ENCODE results near the gene SEC24D. TPM values are rescaled to one million over a fixed set of nuclear protein-coding genes. Genes with fewer than 3 reads are reported as not detected.
A peak's percentile ranks its signal among the peaks of the same experiment; 100 is the strongest.
"Not testable (repeated sequence)": the region's sequence is repeated elsewhere in the genome, so short reads cannot be mapped to it uniquely, and the experiment has no call there.

SEC24D gene
- 65.9 TPM for total RNA-seq

GRCh38 chr4:118835571-118836300 is at the start of gene SEC24D:
Gene SEC24D (minus strand): TSS chr4:118836126. CDS start chr4:118833696, 2,430 bp downstream.
- peak; percentile 96 for DNase-seq

GRCh38 chr4:118884716-118885115 is 48.8 kb upstream of the SEC24D start:
- DNase-seq = no peak

- no peak for DNase-seq
These were observed 47.9 kb upstream of the SEC24D start for GRCh38 chr4:118883861-118884260.

- no peak for DNase-seq
These were observed 45.7 kb upstream of the SEC24D start for GRCh38 chr4:118881512-118882146.

GRCh38 chr4:118879409-118879808 is 43.5 kb upstream of the SEC24D start:
- no peak for DNase-seq

GRCh38 chr4:118878507-118878906 is 42.6 kb upstream of the SEC24D start:
- not testable (repeated sequence) for DNase-seq

- DNase-seq = no peak
These were observed 41.9 kb upstream of the SEC24D start for GRCh38 chr4:118877797-118878196.

- DNase-seq = no peak
These were observed 36.3 kb upstream of the SEC24D start for GRCh38 chr4:118872181-118872580.

GRCh38 chr4:118869808-118870342 is 33.9 kb upstream of the SEC24D start:
- DNase-seq = peak; percentile 37

- DNase-seq = peak; percentile 11
These were observed 31.6 kb upstream of the SEC24D start for GRCh38 chr4:118867311-118868067.

GRCh38 chr4:118866442-118866841 is 30.5 kb upstream of the SEC24D start:
- no peak for DNase-seq

- DNase-seq = peak; percentile 70
These were observed 29.3 kb upstream of the SEC24D start for GRCh38 chr4:118865091-118865708.

GRCh38 chr4:118858779-118859178 is 22.9 kb upstream of the SEC24D start:
- DNase-seq = no peak

- no peak for DNase-seq
These were observed 21.8 kb upstream of the SEC24D start for GRCh38 chr4:118857760-118858159.

- DNase-seq = no peak
These were observed 14.7 kb upstream of the SEC24D start for GRCh38 chr4:118850488-118851173.

- DNase-seq = no peak
These were observed 14.1 kb upstream of the SEC24D start for GRCh38 chr4:118849867-118850487.

GRCh38 chr4:118848901-118849300 is 13.0 kb upstream of the SEC24D start:
- DNase-seq = no peak

GRCh38 chr4:118848242-118848641 is 12.3 kb upstream of the SEC24D start:
- no peak for DNase-seq

GRCh38 chr4:118846979-118847378 is 11.1 kb upstream of the SEC24D start:
- DNase-seq = no peak

- peak; percentile 69 for DNase-seq
These were observed 9.7 kb upstream of the SEC24D start for GRCh38 chr4:118845552-118846050.

- no peak for DNase-seq
These were observed 7.3 kb upstream of the SEC24D start for GRCh38 chr4:118843237-118843636.

Measured in tongue (tissue), 2 donors.